A549 treated with DMSO at 1 μM for 4 hours (cell line): ENCODE results near the gene FAM118A. TPM values are rescaled to one million over a fixed set of nuclear protein-coding genes. Genes with fewer than 3 reads are reported as not detected.

Experiments
- total RNA-seq: library from RNA; stranded (reverse); fragments of 200-300 nt; extraction: Qiagen RNA extraction; gene quantifications from 5 replicates; pipeline ENCODE4 v1.2.3, GENCODE V29; 2022; ENCODE audit warnings: low read depth

The FAM118A gene
- 9.6 to 11.6 TPM (median 10.0 TPM) in 5 replicates for total RNA-seq

DNA sequence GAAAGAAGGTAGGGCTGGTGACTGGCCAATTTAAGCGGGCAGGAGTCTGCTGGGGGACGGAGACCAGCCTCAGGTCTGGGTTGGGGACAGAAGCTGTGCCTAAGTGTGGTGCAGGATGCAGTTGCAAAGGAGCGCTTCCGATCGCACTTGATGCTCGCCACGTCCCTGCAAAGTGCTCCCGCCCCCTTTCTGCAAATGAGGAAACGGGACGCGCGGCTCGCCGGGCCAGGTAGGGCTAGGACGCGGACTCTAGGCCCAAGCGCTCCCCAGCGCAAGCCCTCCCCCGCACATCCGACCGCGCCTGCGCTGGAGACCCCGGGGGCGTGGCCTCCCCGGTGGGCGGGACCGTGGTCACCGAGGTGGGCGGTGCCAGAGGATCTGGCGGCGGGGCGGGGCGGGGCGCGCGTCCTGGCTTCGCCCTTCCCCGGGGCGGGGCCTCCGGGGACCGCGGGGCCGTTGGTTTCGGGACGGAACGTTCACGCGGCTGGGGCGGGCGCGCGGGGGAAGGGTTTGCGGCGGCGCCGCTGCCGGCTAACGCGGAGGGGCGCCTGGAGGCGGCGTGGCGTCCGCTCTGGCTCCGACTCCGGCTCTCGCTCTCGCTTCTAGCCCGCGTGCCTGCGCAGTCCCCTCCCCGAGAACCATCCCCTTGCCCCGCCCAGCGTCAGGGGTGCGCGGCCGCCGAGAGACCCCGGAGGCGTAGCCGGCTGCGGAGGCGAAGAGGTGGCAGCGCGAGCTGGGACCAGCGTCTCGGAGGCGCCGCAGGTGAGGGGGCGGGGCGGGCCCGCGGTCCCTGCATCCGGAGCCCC, at the start of gene FAM118A:
FAM118A (plus strand) TSS at position 513 of the 806 bp plus-strand sequence. CDS start 12,446 bp downstream, outside the sequence.

DNA sequence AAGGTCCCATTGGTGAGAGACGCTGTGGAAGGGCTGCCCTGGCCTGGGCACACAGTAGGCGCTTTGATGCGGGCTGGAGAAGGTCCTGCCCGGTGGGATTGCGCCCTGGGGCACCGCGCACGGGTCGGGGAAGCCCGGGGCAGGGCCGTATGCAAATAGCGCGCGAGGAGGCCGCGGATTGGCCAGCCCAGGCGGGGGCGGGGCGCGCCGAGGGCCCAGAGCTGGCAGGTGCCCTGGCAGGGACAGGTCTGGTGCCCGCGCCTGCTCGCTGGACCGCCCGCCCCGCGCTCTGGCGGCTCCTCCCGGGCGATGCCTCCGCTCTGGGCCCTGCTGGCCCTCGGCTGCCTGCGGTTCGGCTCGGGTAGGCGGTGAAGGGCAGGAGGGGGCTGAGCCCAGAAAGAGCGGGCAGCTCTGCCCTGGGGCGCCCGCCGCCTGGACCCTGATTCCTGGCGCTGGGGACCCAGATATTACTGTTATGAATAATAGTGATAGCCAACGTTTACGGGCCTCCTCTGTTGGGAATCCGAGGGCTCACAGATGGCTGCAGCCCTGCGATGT, 24.9 kb upstream of the FAM118A start, which contains the start of gene UPK3A:
UPK3A (plus strand) TSS at position 245 of the 558 bp plus-strand sequence; CDS start at position 310, 65 bp downstream.

Other genes with a start within 250 kb of the FAM118A start
- 27.5 to 33.3 TPM (median 32.4 TPM) in 5 replicates for gene NUP50, start 146.0 kb upstream of the FAM118A start, total RNA-seq
- 77.3 to 98.8 TPM (median 91.6 TPM) in 5 replicates for gene KIAA0930, start 69.0 kb upstream of the FAM118A start, total RNA-seq
- not detected in 5 replicates for gene UPK3A, start 25.0 kb upstream of the FAM118A start, total RNA-seq
- 0.01 to 0.04 TPM in 2 of 5 replicates, not detected in the others for gene SMC1B, start 103.7 kb downstream of the FAM118A start, total RNA-seq
- 2.3 to 3.2 TPM (median 2.7 TPM) in 5 replicates for gene RIBC2, start 103.8 kb downstream of the FAM118A start, total RNA-seq
- 38.9 to 48.7 TPM (median 46.3 TPM) in 5 replicates for gene FBLN1, start 192.9 kb downstream of the FAM118A start, total RNA-seq